K562 (cell line): ENCODE data around the gene HMGXB3. TPM values are rescaled to one million over a fixed set of nuclear protein-coding genes. Genes with fewer than 3 reads are reported as not detected.

Source experiments
- ELF2 ChIP-seq: fragments of 250-450 bp; sonication (Bioruptor Pico); IDR thresholded peaks from 2 replicates; pipeline ENCODE4 v1.5.0; 2021; ENCODE audit warnings: mild to moderate bottlenecking
- GABPB2 ChIP-seq: fragments of 250-450 bp; sonication (Bioruptor Pico); conservative IDR thresholded peaks from 2 replicates; pipeline ENCODE4 v1.5.1; 2021; ENCODE audit warnings: mild to moderate bottlenecking
- ILF3 ChIP-seq: fragments of 450-650 bp; IDR thresholded peaks from 2 replicates; pipeline ENCODE4 v1.6.1; 2018; ENCODE audit warnings: antibody characterized with exemption, mild to moderate bottlenecking, moderate library complexity, borderline replicate concordance
- KLF13 ChIP-seq: fragments of 450-650 bp; IDR thresholded peaks from 2 replicates; pipeline ENCODE4 v1.6.1; 2016; ENCODE audit warnings: missing genetic modification characterization, low read depth, mild to moderate bottlenecking, missing compliant biosample characterization, moderate library complexity, borderline replicate concordance
- MEIS2 ChIP-seq: fragments of 450-650 bp; IDR thresholded peaks from 2 replicates; pipeline ENCODE4 v1.6.1; 2014; ENCODE audit warnings: mild to moderate bottlenecking; ENCODE audit not compliant: partially characterized antibody
- NFRKB ChIP-seq: fragments of 450-650 bp; IDR thresholded peaks from 2 replicates; pipeline ENCODE4 v1.6.1; 2016; ENCODE audit warnings: low read depth
- SAFB2 ChIP-seq: fragments of 200-400 bp; formaldehyde crosslinking; IDR thresholded peaks from 2 replicates; pipeline ENCODE4 v1.6.1; 2018; ENCODE audit warnings: borderline replicate concordance, low read length, low read depth, moderate library complexity; ENCODE audit not compliant: severe bottlenecking
- SOX6 ChIP-seq: fragments of 450-650 bp; IDR thresholded peaks from 2 replicates; pipeline ENCODE4 v1.6.1; 2014; ENCODE audit warnings: mild to moderate bottlenecking
- STAG1 ChIP-seq: sonication (generic); formaldehyde crosslinking; IDR thresholded peaks from 2 replicates; pipeline ENCODE4 v1.5.0; 2020; ENCODE audit warnings: missing genetic modification reagents, borderline replicate concordance
- TBP ChIP-seq: optimal IDR thresholded peaks from 2 replicates; pipeline ENCODE3; 2011; ENCODE audit warnings: low read depth, low read length, improper control_type of control experiment
- TEAD4 ChIP-seq, 2 experiments: sonication (generic) in 1 of 2; formaldehyde crosslinking in 1 of 2; IDR thresholded peaks; 2 replicates each; pipeline versions ENCODE4 v1.6.1 to v1.8.0; 2012 to 2022; ENCODE audit warnings: borderline replicate concordance in 1 of 2, inconsistent platforms in 1 of 2, low read length in 1 of 2, mild to moderate bottlenecking in 1 of 2, missing genetic modification reagents in 1 of 2
- TGIF2 ChIP-seq: sonication (generic); formaldehyde crosslinking; IDR thresholded peaks from 2 replicates; pipeline ENCODE4 v1.8.1; 2022; ENCODE audit warnings: mild to moderate bottlenecking, missing genetic modification reagents, moderate library complexity
- THRAP3 ChIP-seq: fragments of 450-650 bp; IDR thresholded peaks from 2 replicates; pipeline ENCODE4 v1.6.1; 2016; ENCODE audit warnings: mild to moderate bottlenecking, inconsistent platforms, borderline replicate concordance
- XRCC4 ChIP-seq: IDR thresholded peaks from one replicate; pipeline ENCODE4 v1.6.1; 2011; ENCODE audit not compliant: insufficient read depth, insufficient read length; ENCODE audit errors: extremely low read depth
- ZNF282 ChIP-seq: sonication (generic); formaldehyde crosslinking; IDR thresholded peaks from 2 replicates; pipeline ENCODE4 v1.8.1; 2023; ENCODE audit warnings: missing genetic modification reagents
- ZNF77 ChIP-seq: fragments of 250-450 bp; sonication (Bioruptor Pico); IDR thresholded peaks from 2 replicates; pipeline ENCODE4 v1.5.0; 2020
- polyA plus RNA-seq, 8 experiments: library from polyadenylated mRNA; depleted of rRNA in 4 of 8; stranded (reverse) in 5 of 8; unstranded in 3 of 8; fragments of >200 nt; fragmentation: Nextera tagmentation in 2 of 8; fragmentation: Illumina TruSeq in 1 of 8; extraction: Ambion mirVana in 2 of 8; extraction: Trizol in 1 of 8; gene quantifications; 2 replicates each; pipeline versions ENCODE4 v1.2.1 to v1.2.3, GENCODE V29; 2011 to 2014; ENCODE audit warnings: inconsistent platforms in 1 of 8, missing spikeins in 1 of 8
- total RNA-seq, 7 experiments: library from RNA; depleted of rRNA in 6 of 7; stranded (reverse); fragments of >200 nt in 6 of 7; fragmentation: Illumina TruSeq in 2 of 7; extraction: Trizol in 2 of 7; gene quantifications; 2 replicates each; pipeline versions ENCODE4 v1.2.1 to v1.2.3, GENCODE V29; 2011 to 2021; ENCODE audit warnings: low replicate concordance in 1 of 7
- TF ChIP-seq, protein P1 (sequence below): sonication (generic); formaldehyde crosslinking; IDR thresholded peaks from 2 replicates; pipeline ENCODE4 v1.8.0; 2022; ENCODE audit warnings: mild to moderate bottlenecking, missing genetic modification reagents
- TF ChIP-seq, protein P2 (sequence below): fragments of 450-650 bp; IDR thresholded peaks from 2 replicates; pipeline ENCODE4 v1.6.1; 2017; ENCODE audit warnings: antibody characterized with exemption
- TF ChIP-seq, protein P3 (sequence below): sonication (generic); formaldehyde crosslinking; IDR thresholded peaks from 2 replicates; pipeline ENCODE4 v1.8.1; 2023; ENCODE audit warnings: mild to moderate bottlenecking, missing genetic modification reagents

The HMGXB3 gene
- total and polyA plus RNA-seq, 9 of the 15 experiments (the other 6 are each of a cell fraction or from before 2014, with no cell fraction given) = 1.8 to 44.1 (median 32.2) TPM

DNA sequence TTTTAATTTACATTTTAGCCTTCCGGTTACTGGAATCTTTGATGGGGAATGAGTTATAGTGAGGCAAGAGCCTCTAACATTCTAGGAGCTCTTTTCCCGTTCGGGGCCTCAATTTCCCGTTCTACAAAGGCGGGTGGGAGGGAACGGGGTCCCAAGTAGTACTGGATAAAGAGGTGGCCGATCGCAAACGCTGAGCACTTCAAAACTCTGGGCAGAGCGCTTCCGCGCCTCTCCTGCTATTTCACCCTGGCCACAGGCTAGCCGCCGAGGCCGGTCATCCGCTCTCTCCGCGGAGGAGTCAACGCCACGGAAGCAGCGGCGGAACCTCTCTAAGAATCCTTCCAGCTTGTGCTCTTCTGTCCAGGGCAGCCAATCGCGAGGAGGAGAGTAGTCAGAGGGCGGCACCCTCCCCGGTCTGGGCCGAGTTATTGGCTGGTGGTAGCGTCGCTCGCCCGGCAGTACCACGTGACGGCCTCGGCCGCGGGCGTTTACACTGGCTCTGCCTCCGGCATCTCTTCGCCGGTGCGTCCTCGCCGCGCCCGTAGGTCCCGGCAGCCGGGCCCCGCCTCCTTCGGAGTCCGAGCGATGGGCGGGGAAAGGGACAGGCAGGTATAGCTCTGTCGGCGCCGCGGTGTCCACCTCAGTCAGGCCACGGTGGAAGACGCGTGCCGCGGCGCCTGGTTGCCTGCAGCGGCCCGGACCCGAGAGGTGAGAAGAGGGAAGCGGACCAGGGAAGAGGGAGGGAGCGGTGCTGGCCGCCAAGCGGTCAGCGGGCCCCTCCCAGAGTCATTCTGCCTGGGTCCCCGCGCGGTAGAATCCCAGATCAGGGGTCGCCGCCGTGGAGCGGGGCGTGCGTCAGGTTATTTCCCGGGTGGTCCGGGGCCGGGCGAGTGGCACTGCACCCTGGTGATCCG lies 40.0 kb upstream of the HMGXB3 start, which contains the start of gene SLC26A2 (continued):
- TF ChIP-seq, protein P1, sequence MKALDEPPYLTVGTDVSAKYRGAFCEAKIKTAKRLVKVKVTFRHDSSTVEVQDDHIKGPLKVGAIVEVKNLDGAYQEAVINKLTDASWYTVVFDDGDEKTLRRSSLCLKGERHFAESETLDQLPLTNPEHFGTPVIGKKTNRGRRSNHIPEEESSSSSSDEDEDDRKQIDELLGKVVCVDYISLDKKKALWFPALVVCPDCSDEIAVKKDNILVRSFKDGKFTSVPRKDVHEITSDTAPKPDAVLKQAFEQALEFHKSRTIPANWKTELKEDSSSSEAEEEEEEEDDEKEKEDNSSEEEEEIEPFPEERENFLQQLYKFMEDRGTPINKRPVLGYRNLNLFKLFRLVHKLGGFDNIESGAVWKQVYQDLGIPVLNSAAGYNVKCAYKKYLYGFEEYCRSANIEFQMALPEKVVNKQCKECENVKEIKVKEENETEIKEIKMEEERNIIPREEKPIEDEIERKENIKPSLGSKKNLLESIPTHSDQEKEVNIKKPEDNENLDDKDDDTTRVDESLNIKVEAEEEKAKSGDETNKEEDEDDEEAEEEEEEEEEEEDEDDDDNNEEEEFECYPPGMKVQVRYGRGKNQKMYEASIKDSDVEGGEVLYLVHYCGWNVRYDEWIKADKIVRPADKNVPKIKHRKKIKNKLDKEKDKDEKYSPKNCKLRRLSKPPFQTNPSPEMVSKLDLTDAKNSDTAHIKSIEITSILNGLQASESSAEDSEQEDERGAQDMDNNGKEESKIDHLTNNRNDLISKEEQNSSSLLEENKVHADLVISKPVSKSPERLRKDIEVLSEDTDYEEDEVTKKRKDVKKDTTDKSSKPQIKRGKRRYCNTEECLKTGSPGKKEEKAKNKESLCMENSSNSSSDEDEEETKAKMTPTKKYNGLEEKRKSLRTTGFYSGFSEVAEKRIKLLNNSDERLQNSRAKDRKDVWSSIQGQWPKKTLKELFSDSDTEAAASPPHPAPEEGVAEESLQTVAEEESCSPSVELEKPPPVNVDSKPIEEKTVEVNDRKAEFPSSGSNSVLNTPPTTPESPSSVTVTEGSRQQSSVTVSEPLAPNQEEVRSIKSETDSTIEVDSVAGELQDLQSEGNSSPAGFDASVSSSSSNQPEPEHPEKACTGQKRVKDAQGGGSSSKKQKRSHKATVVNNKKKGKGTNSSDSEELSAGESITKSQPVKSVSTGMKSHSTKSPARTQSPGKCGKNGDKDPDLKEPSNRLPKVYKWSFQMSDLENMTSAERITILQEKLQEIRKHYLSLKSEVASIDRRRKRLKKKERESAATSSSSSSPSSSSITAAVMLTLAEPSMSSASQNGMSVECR (CRISPR knock-in tag) = peak; percentile 80
- TF ChIP-seq ELF2 (peak; percentile 18; the same call in 1 of the 2 replicates), XRCC4 (no peak), NFRKB (peak; percentile 71; the same call in 1 of the 2 replicates), KLF13 (tag) (peak; percentile 73; the same call in 1 of the 2 replicates), THRAP3 (no peak), SAFB2 (no peak), TEAD4 (IDR thresholded peaks at IDR 0.05; ENCODE audit: low read length) (peak; percentile 21; the same call in 1 of the 2 replicates), TEAD4 (CRISPR knock-in tag; IDR thresholded peaks at IDR 0.05; ENCODE audit: borderline replicate concordance) (no peak), STAG1 (CRISPR knock-in tag) (no peak), MEIS2 (no peak), ZNF282 (CRISPR knock-in tag) (no peak), ILF3 (no peak), GABPB2 (CRISPR knock-in tag) (no peak), TGIF2 (CRISPR knock-in tag) (no peak), TBP (peak; percentile 93), SOX6 (peak; percentile 32; the same call in 1 of the 2 replicates), ZNF77 (CRISPR knock-in tag) (no peak)
- TF ChIP-seq, protein P2, sequence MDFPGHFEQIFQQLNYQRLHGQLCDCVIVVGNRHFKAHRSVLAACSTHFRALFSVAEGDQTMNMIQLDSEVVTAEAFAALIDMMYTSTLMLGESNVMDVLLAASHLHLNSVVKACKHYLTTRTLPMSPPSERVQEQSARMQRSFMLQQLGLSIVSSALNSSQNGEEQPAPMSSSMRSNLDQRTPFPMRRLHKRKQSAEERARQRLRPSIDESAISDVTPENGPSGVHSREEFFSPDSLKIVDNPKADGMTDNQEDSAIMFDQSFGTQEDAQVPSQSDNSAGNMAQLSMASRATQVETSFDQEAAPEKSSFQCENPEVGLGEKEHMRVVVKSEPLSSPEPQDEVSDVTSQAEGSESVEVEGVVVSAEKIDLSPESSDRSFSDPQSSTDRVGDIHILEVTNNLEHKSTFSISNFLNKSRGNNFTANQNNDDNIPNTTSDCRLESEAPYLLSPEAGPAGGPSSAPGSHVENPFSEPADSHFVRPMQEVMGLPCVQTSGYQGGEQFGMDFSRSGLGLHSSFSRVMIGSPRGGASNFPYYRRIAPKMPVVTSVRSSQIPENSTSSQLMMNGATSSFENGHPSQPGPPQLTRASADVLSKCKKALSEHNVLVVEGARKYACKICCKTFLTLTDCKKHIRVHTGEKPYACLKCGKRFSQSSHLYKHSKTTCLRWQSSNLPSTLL = no peak
- TF ChIP-seq, protein P3, sequence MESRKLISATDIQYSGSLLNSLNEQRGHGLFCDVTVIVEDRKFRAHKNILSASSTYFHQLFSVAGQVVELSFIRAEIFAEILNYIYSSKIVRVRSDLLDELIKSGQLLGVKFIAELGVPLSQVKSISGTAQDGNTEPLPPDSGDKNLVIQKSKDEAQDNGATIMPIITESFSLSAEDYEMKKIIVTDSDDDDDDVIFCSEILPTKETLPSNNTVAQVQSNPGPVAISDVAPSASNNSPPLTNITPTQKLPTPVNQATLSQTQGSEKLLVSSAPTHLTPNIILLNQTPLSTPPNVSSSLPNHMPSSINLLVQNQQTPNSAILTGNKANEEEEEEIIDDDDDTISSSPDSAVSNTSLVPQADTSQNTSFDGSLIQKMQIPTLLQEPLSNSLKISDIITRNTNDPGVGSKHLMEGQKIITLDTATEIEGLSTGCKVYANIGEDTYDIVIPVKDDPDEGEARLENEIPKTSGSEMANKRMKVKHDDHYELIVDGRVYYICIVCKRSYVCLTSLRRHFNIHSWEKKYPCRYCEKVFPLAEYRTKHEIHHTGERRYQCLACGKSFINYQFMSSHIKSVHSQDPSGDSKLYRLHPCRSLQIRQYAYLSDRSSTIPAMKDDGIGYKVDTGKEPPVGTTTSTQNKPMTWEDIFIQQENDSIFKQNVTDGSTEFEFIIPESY (CRISPR knock-in tag) = peak; percentile 9; the same call in 1 of the 2 replicates
